Adrenal gland (tissue), 12 donors: ENCODE data around the gene C7orf57. TPM values are rescaled to one million over a fixed set of nuclear protein-coding genes. Genes with fewer than 3 reads are reported as not detected.

Source experiments
- DNase-seq, 7 donors: peaks; one replicate each; pipeline ENCODE4 v3.0.0-alpha.2; 2019 to 2020
- H3K27ac ChIP-seq, 5 donors: fragments of 200-600 bp; sonication (generic) in 4 of 5; 1 replicate in 3 of 5; 2 replicates in 2 of 5; pipeline versions ENCODE4 v1.5.1 to v1.8.0; 2016 to 2020; ENCODE audit warnings: mild to moderate bottlenecking in 1 of 5
- H3K27me3 ChIP-seq: fragments of 200-600 bp; 2 replicates; pipeline ENCODE4 v1.8.0; 2021
- H3K36me3 ChIP-seq, 2 donors: fragments of 200-600 bp; replicated peaks in 1 of 2; 1 replicate in 1 of 2; 2 replicates in 1 of 2; pipeline versions ENCODE4 v1.5.1 to v1.8.0; 2018 to 2022
- H3K4me1 ChIP-seq, 2 donors: fragments of 200-600 bp; replicated peaks in 1 of 2; 1 replicate in 1 of 2; 2 replicates in 1 of 2; pipeline versions ENCODE4 v1.5.1 to v1.8.0; 2018 to 2021
- H3K4me3 ChIP-seq, 4 donors: fragments of 200-600 bp; sonication (generic) in 3 of 4; one replicate each; pipeline ENCODE4 v1.5.1; 2016 to 2018
- H3K9me3 ChIP-seq, 3 donors: fragments of 200-600 bp; sonication (generic) in 1 of 3; replicated peaks in 1 of 3; 1 replicate in 2 of 3; 2 replicates in 1 of 3; pipeline versions ENCODE4 v1.5.1 to v1.8.0; 2016 to 2021
- CTCF ChIP-seq, 6 experiments: fragments of 450-650 bp in 4 of 6; fragments of 200-600 bp in 2 of 6; sonication (generic) in 1 of 6; IDR thresholded peaks; 1 replicate in 5 of 6; 2 replicates in 1 of 6; pipeline versions ENCODE4 v1.5.1 to v1.8.0; 2016 to 2021; ENCODE audit warnings: antibody characterized with exemption in 6 of 6, mild to moderate bottlenecking in 2 of 6, moderate library complexity in 1 of 6
- POLR2A ChIP-seq, 2 donors: fragments of 450-650 bp; IDR thresholded peaks; one replicate each; pipeline ENCODE4 v1.6.1; 2017; ENCODE audit warnings: antibody characterized with exemption in 2 of 2, mild to moderate bottlenecking in 2 of 2, moderate library complexity in 1 of 2
- WGBS, 4 donors: extraction: QIAGEN DNeasy Blood & Tissue Kit in 2 of 4; methylation state at CpG; one replicate each; pipeline versions ENCODE4 v1.1.5 to v1.1.7; 2013 to 2017; 5-methylcytosine and 5-hydroxymethylcytosine counted together
- intact Hi-C, 2 donors: fragments of 100-400 bp; cut with DNase I; formaldehyde crosslinking; loops; one replicate each; pipeline versions ENCODE4 v1.14.1 to v1.15.0; 2022 to 2023
- polyA plus RNA-seq, 3 donors: library from polyadenylated mRNA; stranded (reverse); fragments of 200-250 nt in 2 of 3; fragments of 350-450 nt in 1 of 3; fragmentation: Illumina TruSeq in 1 of 3; extraction: RNeasy Lipid Tissue Mini Kit (QIAGEN cat#74804) in 1 of 3; gene quantifications; one replicate each; pipeline ENCODE4 v1.2.3, GENCODE V29; 2013 to 2014
- total RNA-seq, 9 donors: library from RNA; depleted of rRNA in 4 of 9; stranded (reverse); fragments of >200 nt in 4 of 9; fragments of 120-200 nt in 1 of 9; fragmentation: NEBNext Ultra II Directional in 1 of 9; extraction: Animal tissue kit (Norgen Biotek cat#: 25700) in 1 of 9; gene quantifications; one replicate each; pipeline versions ENCODE4 v1.1.0 to v1.2.4, GENCODE V29; 2013 to 2023
- donor health status: healthy with polysubstance abuse.
- donor health status: Bipolar disorder and iron deficiency.
- donor health status: DM: yes; HTN: yes; CAD: no.
- donor health status: DM: no; HTN: no; CAD: no.
- donor health status: DM: no; HTN: no; CAD: no.
- donor health status: DM: yes; HTN: yes; CAD: no.

C7orf57 gene
- total and polyA plus RNA-seq, 12 donors = 1.7 TPM; not detected in 11

GRCh38 chr7:48058990-48059389 lies 23.6 kb downstream of the C7orf57 start:
- Histone ChIP-seq H3K36me3 (no peaks in the 10 kb centered on the region), H3K4me3 (no peak overlapping the region), H3K4me1 (no peaks in the 10 kb centered on the region), H3K27me3 (no peaks in the 10 kb centered on the region), H3K9me3 (peaks cover 0 to 5% (median 0%) of the 10 kb centered on the region in 3 donors), H3K27ac (no peak overlapping the region)
- DNase-seq = no peak
- TF ChIP-seq POLR2A (IDR thresholded peaks at IDR 0.05) (no peak), CTCF (IDR thresholded peaks at IDR 0.05) (no peak)
- intact Hi-C loops = no loop called here
- 65 to 95% (median 89%) methylated on average over 2 of the region's 2 CpGs for WGBS, 4 donors

DNA sequence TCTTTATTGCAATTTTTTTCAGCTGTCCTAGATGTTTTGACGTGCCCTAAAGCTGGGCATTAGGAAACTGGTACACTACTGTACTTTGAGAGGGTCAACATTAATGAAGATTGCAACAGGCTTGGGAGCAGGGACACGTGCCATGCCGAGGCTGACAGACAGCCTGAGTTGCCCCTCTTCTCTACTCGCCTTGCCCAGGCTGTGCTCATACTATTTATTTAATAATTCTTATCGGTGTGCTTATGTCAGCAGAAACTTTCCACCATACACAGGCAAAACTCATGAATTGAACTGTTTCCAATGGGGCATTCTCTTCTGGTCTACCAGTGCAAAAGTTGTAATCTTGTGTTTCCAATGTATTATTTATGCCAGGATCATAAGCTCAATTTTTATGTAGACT lies 24.4 kb downstream of the C7orf57 start:
- Histone ChIP-seq H3K9me3 (peaks cover 0 to 5% (median 0%) of the 10 kb centered on the region in 3 donors), H3K27ac (no peak overlapping the region), H3K4me1 (no peaks in the 10 kb centered on the region), H3K36me3 (no peaks in the 10 kb centered on the region), H3K4me3 (no peak overlapping the region), H3K27me3 (no peaks in the 10 kb centered on the region)
- 85 to 91% (median 87%) methylated on average over 5 of the region's 5 CpGs for WGBS, 4 donors
- no peak for TF ChIP-seq CTCF (IDR thresholded peaks at IDR 0.05)
- no peak for TF ChIP-seq POLR2A (IDR thresholded peaks at IDR 0.05)
- no peak for DNase-seq
- intact Hi-C loops = no loop called here

- Histone ChIP-seq H3K9me3 (no peaks in the 10 kb centered on the region), H3K36me3 (no peaks in the 10 kb centered on the region), H3K27ac (no peak overlapping the region), H3K4me3 (no peak overlapping the region), H3K27me3 (no peaks in the 10 kb centered on the region), H3K4me1 (no peaks in the 10 kb centered on the region)
- WGBS, 4 donors = 78 to 95% (median 80%) methylated on average over 1 of the region's 1 CpG
- no peak for DNase-seq
- TF ChIP-seq POLR2A (IDR thresholded peaks at IDR 0.05) = no peak
- TF ChIP-seq CTCF (IDR thresholded peaks at IDR 0.05) = no peak
- intact Hi-C loops = no loop called here
Measured at GRCh38 chr7:48063985-48064384, 28.6 kb downstream of the C7orf57 start.

- intact Hi-C loops = no loop called here
Measured at GRCh38 chr7:48067475-48067874, 32.1 kb downstream of the C7orf57 start.

More at GRCh38 chr7:48067475-48067874, 32.1 kb downstream of the C7orf57 start:
- DNase-seq = no peak
- Histone ChIP-seq H3K27ac (no peak overlapping the region), H3K4me3 (no peak overlapping the region), H3K27me3 (no peaks in the 10 kb centered on the region), H3K4me1 (no peaks in the 10 kb centered on the region), H3K36me3 (no peaks in the 10 kb centered on the region), H3K9me3 (no peaks in the 10 kb centered on the region)
- 80 to 95% (median 87%) methylated on average over 2 of the region's 2 CpGs for WGBS, 4 donors
- TF ChIP-seq CTCF (IDR thresholded peaks at IDR 0.05) (no peak), POLR2A (IDR thresholded peaks at IDR 0.05) (no peak)
